ENCODE data around the gene UBXN1. TPM values are rescaled to one million over a fixed set of nuclear protein-coding genes. Genes with fewer than 3 reads are reported as not detected.

Gene UBXN1
- total RNA-seq, 2 donors from 2014 or later = 77.4 to 116 TPM

- H3K9me3 ChIP-seq = no peaks in the 10 kb centered on the region
- H3K27ac ChIP-seq = no peak overlapping the region
- H3K36me3 ChIP-seq = peaks cover 90% of the 10 kb centered on the region
- no peak for TF ChIP-seq CTCF (IDR thresholded peaks at IDR 0.05)
- DNase-seq (ENCODE audit: low spot score) = no peak
- H3K27me3 ChIP-seq = no peaks in the 10 kb centered on the region
- no peak overlapping the region for H3K4me3 ChIP-seq
- peaks cover 0 to 27% of the 10 kb centered on the region in 2 donors for H3K4me1 ChIP-seq
Measured at GRCh38 chr11:62716816-62717215, 37.9 kb upstream of the UBXN1 start.

DNA sequence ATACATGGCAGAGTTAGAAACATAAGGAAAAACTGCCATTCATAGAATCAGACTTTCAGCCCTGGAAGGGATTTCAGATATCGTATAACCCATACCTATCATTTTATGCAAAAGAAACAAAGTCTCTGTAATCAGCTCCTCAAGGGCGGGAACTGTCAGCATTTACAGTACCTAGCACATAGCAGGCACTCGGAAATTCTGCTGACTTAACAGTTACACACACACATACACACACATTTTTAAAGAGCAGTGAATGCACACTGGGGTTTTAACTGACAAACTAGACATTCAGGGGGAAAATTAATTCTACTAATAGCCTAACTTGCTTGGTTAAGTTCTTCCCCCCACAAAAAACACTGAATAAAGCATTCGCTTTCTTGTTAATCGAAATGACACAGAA lies 37.3 kb upstream of the UBXN1 start:
- H3K27ac ChIP-seq = no peak overlapping the region

DNA sequence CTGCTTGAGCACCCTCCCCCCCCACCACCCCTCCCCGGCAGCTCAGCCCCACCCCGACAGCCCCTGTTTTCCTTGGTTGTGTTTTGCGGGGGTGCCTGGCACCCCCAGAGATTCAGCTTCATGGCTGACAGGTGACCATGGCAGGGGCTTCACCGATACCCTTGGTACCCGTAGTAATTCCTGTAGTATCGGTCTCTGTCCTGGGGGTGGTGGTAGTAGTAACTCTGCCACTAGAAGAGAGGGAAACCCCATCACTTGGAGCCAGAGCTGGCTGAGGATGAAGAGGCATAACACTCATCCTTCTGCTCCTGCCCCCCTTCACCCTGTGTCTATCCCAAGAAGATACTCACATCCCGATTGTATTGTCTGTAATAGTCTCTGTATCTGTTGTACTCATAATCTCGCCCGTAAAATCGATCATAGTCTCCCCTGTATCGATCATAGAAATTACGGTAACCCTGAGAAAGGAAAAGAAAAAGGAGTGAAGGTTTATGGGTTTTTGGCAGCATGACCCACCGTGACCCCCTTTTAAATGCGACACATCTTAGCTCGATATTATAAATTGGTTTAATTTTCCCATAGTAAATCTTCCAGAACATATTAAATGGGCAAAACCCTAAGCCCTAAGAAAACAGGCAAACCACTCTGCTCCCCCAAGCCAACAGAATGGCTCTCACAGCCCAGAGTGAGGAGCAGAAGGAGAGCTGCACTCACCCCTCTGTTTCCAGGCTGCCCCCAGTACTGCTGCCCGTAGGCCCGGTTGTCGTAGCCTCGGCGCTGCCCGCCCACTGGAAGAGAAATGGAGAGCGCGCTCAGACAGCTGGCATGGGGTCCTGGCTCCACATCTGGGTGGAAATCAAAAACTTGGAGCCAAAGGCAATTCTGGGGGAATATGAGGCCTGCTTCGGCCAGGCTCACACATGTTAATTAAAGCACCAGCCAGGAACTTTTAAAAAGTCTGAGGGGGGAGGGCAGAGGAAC lies 36.6 kb upstream of the UBXN1 start:
- no peak for DNase-seq (ENCODE audit: low spot score)
- no peak for TF ChIP-seq CTCF (IDR thresholded peaks at IDR 0.05)
- H3K4me3 ChIP-seq = no peak overlapping the region
- H3K27ac ChIP-seq = no peak overlapping the region
- peaks cover 89% of the 10 kb centered on the region for H3K36me3 ChIP-seq
- H3K9me3 ChIP-seq = no peaks in the 10 kb centered on the region
- no peaks in the 10 kb centered on the region for H3K27me3 ChIP-seq
- peaks cover 0 to 29% of the 10 kb centered on the region in 2 donors for H3K4me1 ChIP-seq

More for the DNA sequence above, 37.3 kb upstream of the UBXN1 start:
- no peak for TF ChIP-seq CTCF (IDR thresholded peaks at IDR 0.05)
- Histone ChIP-seq H3K27me3 (no peaks in the 10 kb centered on the region), H3K9me3 (no peaks in the 10 kb centered on the region), H3K4me1 (peaks cover 0 to 27% of the 10 kb centered on the region in 2 donors), H3K4me3 (no peak overlapping the region), H3K36me3 (peaks cover 90% of the 10 kb centered on the region)
- no peak for DNase-seq (ENCODE audit: low spot score)

- peaks cover 68% of the 10 kb centered on the region for H3K36me3 ChIP-seq
- no peak overlapping the region for H3K4me3 ChIP-seq
- H3K4me1 ChIP-seq = peaks cover 0 to 43% of the 10 kb centered on the region in 2 donors
- no peaks in the 10 kb centered on the region for H3K27me3 ChIP-seq
- DNase-seq (ENCODE audit: low spot score) = no peak
- no peak for TF ChIP-seq CTCF (IDR thresholded peaks at IDR 0.05)
- peak overlapping the region; percentile 36 to 77 for H3K27ac ChIP-seq
- no peaks in the 10 kb centered on the region for H3K9me3 ChIP-seq
Measured at GRCh38 chr11:62713343-62713742, 34.5 kb upstream of the UBXN1 start.

GRCh38 chr11:62712861-62713260 lies 34.0 kb upstream of the UBXN1 start:
- Histone ChIP-seq H3K27me3 (no peaks in the 10 kb centered on the region), H3K4me1 (peaks cover 0 to 47% of the 10 kb centered on the region in 2 donors), H3K27ac (peak overlapping the region; percentile 36 to 77), H3K4me3 (no peak overlapping the region), H3K9me3 (no peaks in the 10 kb centered on the region), H3K36me3 (peaks cover 63% of the 10 kb centered on the region)
- DNase-seq (ENCODE audit: low spot score) = no peak
- no peak for TF ChIP-seq CTCF (IDR thresholded peaks at IDR 0.05)
